HG03066 (cell line): ENCODE results near the gene XAGE2.
"Not testable (repeated sequence)": the region's sequence is repeated elsewhere in the genome, so short reads cannot be mapped to it uniquely, and the experiment has no call there.

Source experiments
- ATAC-seq: cut with Tn5 transposase; IDR thresholded peaks from one replicate; pipeline ENCODE4 v1.9.1; 2021; ENCODE audit warnings: low read depth; ENCODE audit not compliant: unreplicated experiment

Gene XAGE2, protein sequence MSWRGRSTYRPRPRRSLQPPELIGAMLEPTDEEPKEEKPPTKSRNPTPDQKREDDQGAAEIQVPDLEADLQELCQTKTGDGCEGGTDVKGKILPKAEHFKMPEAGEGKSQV

DNA sequence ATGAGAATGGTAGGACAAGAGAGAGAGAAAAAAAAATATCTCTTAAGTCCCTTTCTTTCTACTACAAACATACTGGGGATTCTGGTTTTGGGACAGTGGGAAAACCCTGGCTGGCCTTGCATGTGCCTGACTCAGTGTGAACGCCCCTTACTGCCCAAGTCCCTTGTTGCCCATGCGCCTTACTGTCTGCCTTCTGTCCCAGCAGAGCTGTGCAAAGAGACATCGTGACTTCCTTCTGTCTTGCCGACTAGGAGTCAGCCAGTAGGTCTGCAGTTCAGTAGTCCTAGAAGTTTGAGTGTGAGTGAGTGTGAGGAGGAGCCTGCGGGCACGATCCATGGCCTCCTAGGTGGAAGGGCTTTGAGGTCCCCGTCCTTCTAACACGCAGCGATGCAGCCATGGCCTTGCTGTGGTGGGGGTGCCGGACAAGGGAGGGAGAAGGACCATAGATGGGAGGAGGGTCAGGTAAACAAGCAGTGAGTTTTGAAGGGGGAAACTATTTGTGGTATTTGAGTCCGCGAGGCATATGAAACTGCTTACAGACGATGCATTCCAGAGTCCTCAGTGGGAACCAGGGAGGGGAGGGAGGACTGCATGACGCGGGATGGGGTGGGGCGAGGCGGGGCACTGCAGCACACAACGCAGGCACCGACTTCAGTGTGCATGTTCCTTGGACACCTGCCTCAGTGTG lies at the start of gene XAGE2:
TSS of gene XAGE2 (plus strand) at position 654 of the 688 bp plus-strand sequence. CDS start 994 bp downstream, outside the sequence.
- ATAC-seq, result no peak

DNA sequence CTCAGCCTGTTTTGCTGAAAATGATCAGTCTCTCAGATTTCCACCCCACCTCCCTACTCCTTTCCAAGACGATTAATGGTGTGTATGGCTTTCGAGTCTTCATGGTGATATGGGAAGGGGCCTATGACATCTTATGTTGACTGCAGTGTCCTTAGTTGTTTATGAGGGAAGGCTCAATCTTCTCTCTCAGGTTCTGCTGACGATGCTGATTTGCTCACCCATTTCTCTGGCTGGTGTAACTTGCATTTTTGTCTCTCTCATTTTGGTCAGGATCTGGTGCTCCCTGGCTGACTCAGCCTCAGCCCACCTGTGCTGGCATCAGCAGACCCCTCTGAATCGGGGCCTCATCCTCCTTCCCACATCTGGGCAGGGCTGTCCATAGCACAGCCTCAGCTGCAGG lies 31.4 kb upstream of the XAGE2 start:
- ATAC-seq, result no peak

DNA sequence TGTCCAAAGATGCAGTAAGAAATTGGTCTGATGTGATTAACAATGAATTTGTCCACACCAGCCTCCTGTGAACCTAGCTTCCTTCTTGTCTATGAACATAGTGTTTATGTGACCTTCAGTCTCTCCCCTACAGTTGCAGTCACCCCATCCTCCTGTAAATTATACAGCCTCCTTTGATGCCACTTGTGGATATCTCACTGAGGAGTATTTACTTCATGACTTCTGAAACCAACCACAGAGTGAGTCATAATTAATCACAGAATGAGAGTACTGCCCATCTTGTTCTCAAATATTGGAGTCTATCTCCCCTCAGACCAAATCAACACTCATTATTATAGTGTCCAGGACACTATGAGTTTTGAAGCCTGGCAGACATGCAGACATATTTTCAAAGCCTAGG lies 27.3 kb upstream of the XAGE2 start:
- no peak for ATAC-seq

DNA sequence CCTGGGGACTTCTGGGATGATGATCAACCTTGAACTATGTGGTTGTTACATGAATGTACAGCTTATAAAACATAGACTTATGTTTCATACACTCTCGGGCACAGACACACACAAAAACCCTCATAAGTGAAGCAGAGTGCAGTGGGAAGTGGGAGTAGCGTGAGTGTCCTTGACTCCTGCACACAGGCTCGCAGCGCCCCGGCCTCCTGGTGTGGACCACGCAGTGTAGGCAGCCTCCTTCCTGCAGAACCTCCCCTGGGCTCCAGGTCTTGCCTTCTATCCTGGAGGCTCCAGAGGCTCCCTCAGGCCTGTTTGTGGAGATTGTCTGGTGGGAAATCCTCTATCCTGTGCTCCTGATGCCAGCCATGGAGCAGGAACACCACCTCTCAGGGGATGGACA lies 25.7 kb upstream of the XAGE2 start:
- ATAC-seq, result not testable (repeated sequence)

DNA sequence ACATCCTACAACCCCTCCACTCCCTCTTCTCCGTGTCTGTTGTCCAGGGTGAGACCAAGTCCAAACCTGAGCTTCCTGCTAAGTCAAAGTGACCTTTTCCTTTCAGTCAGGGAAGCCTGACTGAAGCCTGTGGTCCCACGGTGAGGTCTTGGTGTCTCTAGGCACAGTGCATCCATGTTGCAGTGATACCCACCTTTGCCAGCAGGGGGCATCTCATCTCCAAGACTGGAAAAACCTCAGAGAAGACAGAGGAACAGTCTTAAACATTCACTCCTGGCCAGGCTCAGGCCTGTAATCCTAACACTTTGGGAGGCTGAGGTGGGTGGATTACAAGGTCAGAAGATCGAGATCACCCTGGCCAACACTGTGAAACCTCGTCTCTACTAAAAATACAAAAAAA lies 23.4 kb upstream of the XAGE2 start:
- ATAC-seq, result not testable (repeated sequence)

DNA sequence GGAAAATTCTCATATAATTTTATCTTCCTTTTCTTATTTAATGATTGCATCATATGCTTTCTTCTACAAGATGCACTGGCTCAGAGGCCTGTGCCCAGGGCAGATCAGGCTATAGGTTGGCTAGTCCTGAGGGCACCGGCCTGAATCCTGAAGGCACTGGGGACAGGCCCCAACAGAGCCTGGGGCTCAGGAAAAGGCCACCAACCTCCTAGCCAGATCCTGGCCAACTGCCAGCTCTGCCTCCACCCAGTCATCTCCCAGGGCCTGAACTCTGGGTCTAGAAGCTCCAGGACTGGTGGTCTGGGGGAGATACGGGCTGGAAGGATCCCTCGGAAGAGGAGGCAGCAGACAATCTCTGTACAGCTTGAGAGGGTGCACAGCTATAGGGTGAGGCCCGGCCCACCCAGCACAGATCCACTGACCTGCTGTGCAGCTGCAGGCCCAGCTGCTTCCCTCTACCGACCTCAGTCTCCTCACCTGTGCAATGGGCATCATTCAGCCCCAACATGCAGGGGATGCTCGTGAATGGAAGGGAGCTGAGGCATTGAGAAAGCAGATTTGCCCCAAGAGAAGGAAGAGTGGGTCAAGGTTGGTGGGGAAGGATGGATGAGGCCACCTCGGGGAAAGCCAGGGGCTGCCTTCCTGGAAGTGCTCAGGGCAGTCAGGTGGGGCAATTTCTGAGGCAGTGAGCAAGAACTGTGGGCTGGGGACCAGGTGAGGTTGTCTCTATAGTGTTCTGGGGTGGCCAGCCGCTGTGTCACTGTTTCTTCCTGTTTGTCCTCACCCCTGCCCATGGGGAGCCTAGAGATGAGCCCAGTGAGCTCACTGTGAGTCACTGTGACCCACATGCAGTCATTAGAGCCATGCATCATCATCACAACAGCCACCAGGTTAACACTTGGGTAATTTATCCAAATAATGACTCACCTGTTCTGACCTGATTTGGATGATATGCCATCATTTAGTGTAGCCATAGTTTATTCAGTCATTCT lies 22.4 kb upstream of the XAGE2 start:
- ATAC-seq, result no peak

DNA sequence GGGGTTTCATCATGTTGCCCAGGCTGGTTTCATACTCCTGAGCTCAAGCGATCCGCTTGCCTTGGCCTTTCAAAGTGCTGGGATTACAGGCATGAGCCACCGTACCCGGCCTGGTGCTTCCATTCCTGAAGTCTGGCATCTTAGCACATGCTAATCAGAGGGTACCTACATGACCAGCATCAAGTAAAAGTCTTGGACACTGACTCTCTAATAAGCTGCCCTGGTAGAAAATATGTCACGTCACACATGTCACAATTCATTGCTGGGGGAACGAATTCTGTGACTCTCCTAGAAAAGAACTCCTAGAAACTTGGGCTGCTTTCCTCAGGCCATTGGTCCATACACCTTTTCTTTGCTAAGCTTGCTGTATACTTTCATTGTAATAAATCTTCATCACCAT lies 19.1 kb upstream of the XAGE2 start:
- no peak for ATAC-seq

DNA sequence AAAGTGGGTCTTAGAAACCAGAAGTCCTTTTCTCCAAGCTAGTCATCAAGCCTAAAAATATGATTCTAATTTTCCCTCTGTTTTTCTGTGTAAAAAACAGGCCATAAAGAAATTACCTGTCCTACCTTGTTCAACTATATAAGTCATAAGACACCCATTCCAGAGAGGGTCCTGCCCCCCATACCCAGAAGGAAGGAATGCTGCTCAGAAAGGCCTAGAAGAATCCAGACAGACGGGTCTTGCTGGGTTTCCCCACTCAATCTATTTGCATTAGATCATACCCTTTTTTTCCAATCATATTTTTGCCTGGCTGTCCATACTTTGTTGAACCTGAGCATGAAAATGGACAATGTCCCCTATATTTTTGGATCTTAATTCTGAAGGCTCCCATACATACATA lies 16.3 kb upstream of the XAGE2 start:
- ATAC-seq, result no peak

DNA sequence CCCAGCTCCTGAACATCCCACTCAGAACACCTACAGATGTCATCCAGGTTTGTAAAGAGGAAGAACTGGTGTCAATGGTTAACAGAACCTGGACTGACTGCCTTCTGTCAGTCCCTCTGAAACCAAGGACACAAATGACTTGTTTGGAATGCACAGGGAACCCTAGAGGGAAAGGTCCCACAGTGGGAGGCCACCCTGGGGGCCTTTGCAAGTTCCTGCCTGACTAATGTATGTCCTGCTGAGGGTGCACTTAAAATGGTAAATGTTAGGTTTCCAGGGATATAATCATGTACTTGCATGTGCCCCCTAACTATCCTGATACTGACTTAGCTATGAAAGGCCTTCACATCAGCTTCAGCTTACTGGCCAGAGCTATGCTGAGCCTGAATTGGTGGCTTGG lies 15.0 kb upstream of the XAGE2 start:
- ATAC-seq, result no peak

DNA sequence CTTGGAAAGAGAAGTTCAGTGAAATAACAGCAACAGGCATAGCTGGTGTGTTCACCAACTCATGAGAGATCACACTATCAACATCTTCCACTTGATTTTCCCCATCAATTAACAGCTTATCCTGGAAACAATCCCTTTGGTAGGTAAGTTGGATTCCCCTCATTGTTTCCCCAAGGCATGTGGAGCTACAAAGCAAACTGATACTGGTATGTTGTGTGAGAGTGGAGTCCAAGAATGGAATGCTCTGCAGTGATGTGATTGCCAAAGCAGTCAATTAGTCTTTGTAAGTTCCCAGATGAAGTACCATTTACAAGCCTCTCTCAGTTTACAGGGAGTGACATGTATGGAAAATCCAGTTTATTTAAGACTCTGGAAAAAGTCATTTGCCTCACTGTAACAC lies 13.7 kb upstream of the XAGE2 start:
- ATAC-seq, result no peak

DNA sequence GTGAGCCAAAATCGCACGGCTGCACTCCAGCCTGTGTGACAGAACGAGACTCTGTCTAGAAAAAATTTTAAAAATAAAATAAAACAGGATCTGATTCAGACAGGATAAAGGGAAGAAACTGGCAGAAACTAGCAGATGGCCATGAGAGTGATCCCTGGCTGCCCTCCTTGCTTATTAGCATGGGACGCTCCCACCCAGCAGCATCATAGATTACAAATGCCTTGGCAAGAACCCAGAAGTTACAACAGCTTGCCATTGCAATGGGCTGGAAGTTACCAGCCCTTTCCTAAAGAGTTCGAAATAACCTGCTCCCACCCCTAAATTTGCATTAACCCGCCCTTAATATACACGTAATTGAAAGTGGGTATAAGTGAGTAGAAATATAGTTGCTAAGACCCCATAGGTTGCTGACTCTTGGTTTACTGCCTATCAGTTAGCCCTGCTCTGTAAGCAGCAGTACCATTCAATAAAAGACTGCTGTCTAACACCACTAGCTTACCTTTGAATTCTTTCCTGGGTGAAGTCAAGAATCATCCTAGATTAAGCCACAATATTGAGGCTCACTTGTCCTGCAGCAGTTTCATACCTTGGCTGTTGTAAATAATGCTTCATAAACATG lies 9.1 kb upstream of the XAGE2 start:
- ATAC-seq, result no peak

DNA sequence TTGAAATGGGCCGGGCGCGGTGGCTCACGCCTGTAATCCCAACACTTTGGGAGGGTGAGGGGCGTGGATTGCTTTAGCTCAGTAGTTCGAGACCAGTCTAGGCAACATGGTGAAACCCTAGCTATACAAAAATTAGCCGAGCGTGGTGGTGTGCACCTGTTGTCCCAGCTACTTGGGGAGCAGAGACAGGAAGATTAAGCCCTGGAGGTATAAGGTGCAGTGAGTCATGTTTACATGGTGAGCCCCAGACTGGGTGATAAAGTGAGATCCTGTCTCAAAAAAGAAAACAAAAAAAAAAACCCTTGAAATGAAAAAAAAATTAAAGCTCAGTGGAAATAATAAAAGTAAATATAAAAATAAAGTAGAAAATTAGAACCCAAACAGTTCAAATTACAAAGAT lies 6.9 kb upstream of the XAGE2 start:
- ATAC-seq, result no peak

DNA sequence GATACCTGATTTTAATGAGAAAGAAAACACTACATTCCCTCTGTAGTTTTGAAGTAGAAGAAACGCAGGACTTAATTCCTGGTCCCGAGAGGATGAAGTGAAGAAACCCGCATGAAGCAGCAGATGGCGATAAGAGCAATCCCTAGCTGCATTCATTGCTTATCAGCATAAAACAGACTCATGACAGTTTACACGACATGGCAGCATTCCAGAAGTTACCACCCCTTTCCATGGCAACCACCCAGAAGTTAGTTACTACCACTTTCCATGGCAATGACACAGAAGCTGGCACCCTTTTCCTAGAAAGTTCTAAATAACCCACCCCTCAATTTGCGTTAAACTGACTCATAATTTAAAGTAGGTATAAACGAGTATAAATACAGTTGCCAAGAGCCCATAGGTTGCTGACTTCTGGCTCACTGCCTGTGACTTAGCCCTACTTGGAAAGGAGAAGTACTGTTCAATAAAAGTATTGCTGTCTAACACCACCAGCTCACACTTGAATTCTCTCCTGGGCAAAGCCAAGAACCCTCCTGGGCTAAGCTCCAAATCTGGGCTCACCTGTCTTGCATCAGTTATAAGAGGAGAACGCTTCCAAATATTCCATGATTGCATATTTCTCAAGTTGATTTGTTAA lies 5.5 kb upstream of the XAGE2 start:
- ATAC-seq, result no peak

DNA sequence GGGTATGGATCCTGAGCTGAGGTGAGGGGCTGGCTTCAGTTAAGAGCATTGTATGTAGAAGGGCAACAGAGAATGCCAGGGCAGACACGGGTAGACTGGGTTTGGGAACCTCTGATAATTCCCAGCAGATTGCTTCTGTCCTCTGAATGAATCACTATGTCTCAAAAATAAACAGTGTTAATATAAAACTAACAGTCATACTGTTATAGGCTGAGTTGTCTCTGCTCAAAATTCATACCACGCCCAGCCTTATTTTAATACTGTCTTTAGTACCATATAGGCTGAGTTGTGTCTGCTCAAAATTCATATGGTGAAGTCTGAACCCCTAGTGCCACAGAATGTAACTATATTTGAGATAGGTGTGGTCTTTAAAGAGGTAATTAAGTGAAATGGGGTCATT lies 10.0 kb downstream of the XAGE2 start:
- no peak for ATAC-seq

DNA sequence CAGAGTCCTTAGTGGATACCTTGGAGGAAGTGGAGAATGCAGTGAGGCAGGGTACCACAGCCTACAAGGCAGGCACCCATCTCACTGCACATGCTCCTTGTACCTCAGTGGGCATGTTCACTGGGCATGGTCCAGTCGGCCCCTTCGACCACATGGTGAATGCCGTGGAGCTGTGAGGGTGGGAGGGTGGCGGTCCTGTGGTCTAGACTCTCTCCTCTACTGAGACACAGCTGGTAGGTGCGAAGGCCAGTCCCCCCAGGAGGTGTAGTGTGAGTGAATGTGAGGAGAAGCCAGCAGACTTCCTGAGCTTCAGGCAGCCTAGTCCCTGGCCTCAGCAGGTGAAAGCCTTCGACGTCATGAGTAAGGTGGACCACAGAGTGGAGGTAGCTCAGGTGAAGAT lies 12.2 kb downstream of the XAGE2 start:
- ATAC-seq, result no peak

DNA sequence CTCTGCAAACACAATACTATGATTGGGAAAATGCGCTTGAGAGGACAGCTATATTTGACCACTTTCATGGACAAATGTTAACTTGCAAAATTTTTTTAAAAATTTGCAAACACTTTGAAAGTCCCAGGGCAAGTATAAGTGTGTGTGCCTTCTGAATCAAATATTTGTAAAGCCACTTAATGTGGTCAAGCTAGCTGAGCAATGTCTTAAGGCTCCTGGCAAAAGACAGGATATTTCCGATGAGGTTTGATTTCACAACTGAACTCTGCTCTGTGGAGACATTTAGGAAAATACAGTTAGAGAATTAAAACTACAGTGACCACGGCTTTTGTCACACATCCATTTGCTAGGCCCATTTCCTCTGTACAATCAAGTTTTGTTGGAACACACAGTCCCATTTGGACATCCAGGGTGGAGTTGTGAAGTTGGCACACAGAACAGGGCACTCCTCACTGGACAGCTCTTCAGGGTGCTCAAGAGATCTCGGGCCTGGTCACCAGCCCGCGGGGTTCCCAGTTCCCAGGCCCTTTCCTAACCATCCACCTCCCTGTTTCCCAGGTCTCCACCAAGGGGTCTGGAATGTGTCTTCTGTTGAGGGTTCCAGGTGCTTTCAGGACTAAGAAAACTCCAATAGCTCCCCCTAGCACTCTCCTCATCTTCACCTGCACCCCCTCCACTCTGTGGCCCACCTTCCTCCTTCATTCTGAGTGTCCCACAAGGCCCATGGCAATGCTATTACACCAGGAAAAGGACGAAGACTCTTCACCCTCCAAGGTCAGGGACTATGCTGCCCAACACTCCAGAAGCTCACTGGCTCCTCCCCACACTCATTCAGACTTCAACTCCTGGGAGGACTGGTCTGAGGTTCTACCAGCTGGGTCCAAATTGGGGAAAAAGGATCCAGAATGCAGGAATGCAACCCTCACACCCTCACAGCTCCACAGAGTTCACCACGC lies 41.9 kb downstream of the XAGE2 start:
- ATAC-seq, result no peak

DNA sequence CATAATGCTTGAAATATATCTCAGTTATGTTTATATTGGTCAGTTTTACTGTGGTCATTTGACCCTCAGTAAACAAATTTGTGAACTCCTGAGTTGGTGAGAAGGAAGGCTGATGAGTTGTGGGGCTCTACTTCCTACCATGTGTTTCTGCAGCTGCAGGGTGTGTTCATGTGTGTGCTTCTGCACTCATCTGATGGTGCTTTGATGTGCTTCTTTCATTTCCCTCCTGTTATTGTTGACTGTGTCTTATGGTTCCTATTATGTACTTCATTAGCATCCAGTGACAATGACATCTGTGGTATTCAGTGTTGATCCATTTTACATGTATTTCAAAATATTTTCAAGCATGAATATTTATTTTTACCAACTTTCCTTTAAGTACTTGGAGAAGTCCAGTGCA lies 46.5 kb downstream of the XAGE2 start:
- ATAC-seq, result no peak

DNA sequence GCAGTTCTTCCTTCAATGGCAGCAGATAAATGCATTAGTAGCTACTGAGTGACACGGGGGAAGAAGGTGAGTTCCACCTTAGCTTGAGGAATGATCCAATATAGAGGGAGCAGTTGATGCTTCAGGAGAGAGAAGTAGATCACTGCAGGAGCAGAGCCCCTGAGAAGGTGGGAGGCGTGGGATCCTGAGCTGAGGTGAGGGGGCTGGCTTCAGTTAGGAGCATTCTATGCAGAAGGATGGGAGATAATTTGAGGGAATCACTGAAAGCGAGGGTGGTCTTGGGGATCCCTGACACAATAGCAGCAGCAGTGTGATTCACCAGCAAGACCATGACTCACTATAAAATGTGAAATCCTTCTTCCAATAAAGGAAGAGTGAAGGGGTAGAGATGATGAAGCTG lies 48.0 kb downstream of the XAGE2 start:
- no peak for ATAC-seq

DNA sequence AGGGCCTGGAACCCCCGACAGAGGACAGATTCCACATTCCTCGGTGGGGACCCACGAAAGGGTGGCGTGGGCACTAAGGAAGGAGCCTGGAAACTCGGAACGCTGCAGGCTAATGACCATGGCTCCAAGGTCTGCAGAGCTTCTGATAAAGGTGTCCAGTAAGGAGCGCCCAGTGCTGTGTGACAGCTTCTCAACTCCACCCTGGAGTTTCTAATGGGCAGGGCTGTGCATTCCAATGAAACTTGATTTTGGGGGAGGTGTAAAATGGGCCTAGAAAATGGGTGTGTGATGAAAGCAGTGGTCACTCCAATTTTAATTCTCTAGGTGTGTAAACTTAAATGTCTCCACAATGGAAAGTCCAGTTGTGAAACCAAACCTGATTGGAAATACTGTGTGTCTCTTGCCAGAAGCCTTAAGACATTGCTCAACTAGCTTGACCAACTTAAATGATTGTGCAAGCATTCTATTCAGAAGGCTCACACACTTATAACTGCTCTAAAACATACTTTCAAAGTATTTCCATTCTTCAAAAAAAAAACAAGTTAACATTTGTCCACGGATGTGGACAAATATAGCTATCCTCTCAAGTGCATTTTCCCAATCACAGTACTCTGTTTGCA lies 52.1 kb downstream of the XAGE2 start:
- no peak for ATAC-seq
